Left lung (tissue), 10 donors: ENCODE data around the gene SLC22A4. TPM values are rescaled to one million over a fixed set of nuclear protein-coding genes. Genes with fewer than 3 reads are reported as not detected.
A peak's percentile ranks its signal among the peaks of the same experiment; 100 is the strongest.

Experiments used
- ATAC-seq: fragments of 200-7000 bp; cut with Tn5 transposase; one replicate; pipeline ENCODE4 v1.9.1; 2020; ENCODE audit warnings: moderate library complexity
- DNase-seq, 4 donors: peaks; one replicate each; pipeline ENCODE4 v3.0.0-alpha.2; 2013 to 2020
- H3K27ac ChIP-seq, 2 donors: fragments of 200-600 bp; sonication (generic) in 1 of 2; one replicate each; pipeline versions ENCODE4 v1.5.0 to v1.8.0; 2020 to 2021
- H3K27me3 ChIP-seq, 2 donors: fragments of 200-600 bp; sonication (generic) in 1 of 2; one replicate each; pipeline versions ENCODE4 v1.5.0 to v1.8.0; 2020 to 2021
- H3K36me3 ChIP-seq, 2 donors: fragments of 200-600 bp; sonication (generic) in 1 of 2; one replicate each; pipeline versions ENCODE4 v1.5.0 to v1.8.0; 2020 to 2021
- H3K4me1 ChIP-seq, 2 donors: fragments of 200-600 bp; one replicate each; pipeline ENCODE4 v1.8.0; 2021
- H3K4me3 ChIP-seq, 2 donors: fragments of 200-600 bp; sonication (generic) in 1 of 2; one replicate each; pipeline versions ENCODE4 v1.5.0 to v1.8.0; 2020 to 2021; ENCODE audit warnings: mild to moderate bottlenecking in 1 of 2
- H3K9me3 ChIP-seq, 2 donors: fragments of 200-600 bp; sonication (generic) in 1 of 2; one replicate each; pipeline versions ENCODE4 v1.5.0 to v1.8.0; 2020 to 2021
- intact Hi-C, 2 donors: fragments of 100-400 bp; cut with DNase I; formaldehyde crosslinking; loops; one replicate each; pipeline versions ENCODE4 v1.11.2 to v1.14.2; 2022
- polyA plus RNA-seq, 6 donors: library from polyadenylated mRNA; unstranded; fragments of 120-200 nt; gene quantifications; one replicate each; pipeline ENCODE4 v1.2.1, GENCODE V29; 2013; ENCODE audit not compliant: insufficient read length in 6 of 6
- total RNA-seq, 2 donors: library from RNA; stranded (reverse); fragmentation: NEBNext Ultra II Directional; extraction: Animal tissue kit (Norgen Biotek cat#: 25700); gene quantifications; one replicate each; pipeline ENCODE4 v1.2.1, GENCODE V29; 2021
- TF ChIP-seq, protein P1 (sequence below), 2 donors: fragments of 200-600 bp; sonication (generic) in 1 of 2; IDR thresholded peaks; one replicate each; pipeline versions ENCODE4 v1.5.0 to v1.8.0; 2021; ENCODE audit warnings: antibody characterized with exemption in 2 of 2
- donor health status: DM: no; HTN: yes; CAD: no.
- donor health status: DM: no; HTN: no; CAD: no.

SLC22A4 gene
- total and polyA plus RNA-seq, 8 donors: 1.0 to 10.3 (median 3.4) TPM

DNA sequence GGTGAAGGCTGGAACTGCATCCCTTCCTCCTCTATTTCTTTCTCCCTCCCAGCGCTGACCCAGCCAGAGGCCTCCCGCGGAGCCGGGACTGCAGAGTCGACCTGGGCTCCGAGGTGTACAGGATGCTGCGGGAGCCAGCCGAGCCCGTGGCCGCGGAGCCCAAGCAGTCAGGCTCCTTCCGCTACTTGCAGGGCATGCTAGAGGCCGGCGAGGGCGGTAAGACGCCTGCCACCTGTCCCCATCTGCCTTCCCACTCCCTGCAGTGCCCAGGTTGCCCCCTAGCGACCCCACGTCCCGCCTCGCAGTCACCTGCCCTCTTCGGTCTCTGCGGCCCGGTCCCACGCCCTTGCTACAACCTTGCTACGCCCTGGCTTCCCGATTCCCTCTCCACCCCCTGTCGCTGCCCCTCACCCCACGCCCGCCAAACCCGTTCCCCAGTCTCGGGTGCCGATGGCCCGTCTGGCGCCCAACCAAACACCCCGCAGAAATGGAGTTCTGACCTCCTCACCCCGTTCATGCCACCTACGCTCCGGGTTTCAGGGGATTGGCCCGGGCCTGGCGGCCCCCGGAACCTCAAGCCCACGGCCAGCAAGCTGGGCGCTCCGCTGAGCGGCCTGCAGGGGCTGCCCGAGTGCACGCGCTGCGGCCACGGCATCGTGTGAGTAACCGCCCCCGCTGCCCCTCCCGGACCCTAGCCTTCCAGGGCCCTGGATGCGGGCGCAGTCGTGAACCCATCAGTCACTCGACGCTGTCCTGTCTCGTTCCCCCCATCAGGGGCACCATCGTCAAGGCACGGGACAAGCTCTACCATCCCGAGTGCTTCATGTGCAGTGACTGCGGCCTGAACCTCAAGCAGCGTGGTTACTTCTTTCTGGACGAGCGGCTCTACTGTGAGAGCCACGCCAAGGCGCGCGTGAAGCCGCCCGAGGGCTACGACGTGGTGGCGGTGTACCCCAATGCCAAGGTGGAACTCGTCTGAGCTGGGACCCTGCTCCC, 22.6 kb upstream of the SLC22A4 start:
- H3K27ac ChIP-seq: no peak overlapping the region
- TF ChIP-seq, protein P1, sequence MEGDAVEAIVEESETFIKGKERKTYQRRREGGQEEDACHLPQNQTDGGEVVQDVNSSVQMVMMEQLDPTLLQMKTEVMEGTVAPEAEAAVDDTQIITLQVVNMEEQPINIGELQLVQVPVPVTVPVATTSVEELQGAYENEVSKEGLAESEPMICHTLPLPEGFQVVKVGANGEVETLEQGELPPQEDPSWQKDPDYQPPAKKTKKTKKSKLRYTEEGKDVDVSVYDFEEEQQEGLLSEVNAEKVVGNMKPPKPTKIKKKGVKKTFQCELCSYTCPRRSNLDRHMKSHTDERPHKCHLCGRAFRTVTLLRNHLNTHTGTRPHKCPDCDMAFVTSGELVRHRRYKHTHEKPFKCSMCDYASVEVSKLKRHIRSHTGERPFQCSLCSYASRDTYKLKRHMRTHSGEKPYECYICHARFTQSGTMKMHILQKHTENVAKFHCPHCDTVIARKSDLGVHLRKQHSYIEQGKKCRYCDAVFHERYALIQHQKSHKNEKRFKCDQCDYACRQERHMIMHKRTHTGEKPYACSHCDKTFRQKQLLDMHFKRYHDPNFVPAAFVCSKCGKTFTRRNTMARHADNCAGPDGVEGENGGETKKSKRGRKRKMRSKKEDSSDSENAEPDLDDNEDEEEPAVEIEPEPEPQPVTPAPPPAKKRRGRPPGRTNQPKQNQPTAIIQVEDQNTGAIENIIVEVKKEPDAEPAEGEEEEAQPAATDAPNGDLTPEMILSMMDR (IDR thresholded peaks at IDR 0.05): no peak
- H3K27me3 ChIP-seq: peaks cover 0 to 13% of the 10 kb centered on the region in 2 donors
- ATAC-seq (peak; percentile 7), DNase-seq (peak in 1 of 4 donors; percentile 82)
- intact Hi-C loops: no loop called here
- no peaks in the 10 kb centered on the region for H3K9me3 ChIP-seq
- no peaks in the 10 kb centered on the region for H3K36me3 ChIP-seq
- peak overlapping the region in 1 of 2 donors; percentile 6 for H3K4me3 ChIP-seq
- H3K4me1 ChIP-seq: peaks cover 0 to 5% of the 10 kb centered on the region in 2 donors

DNA sequence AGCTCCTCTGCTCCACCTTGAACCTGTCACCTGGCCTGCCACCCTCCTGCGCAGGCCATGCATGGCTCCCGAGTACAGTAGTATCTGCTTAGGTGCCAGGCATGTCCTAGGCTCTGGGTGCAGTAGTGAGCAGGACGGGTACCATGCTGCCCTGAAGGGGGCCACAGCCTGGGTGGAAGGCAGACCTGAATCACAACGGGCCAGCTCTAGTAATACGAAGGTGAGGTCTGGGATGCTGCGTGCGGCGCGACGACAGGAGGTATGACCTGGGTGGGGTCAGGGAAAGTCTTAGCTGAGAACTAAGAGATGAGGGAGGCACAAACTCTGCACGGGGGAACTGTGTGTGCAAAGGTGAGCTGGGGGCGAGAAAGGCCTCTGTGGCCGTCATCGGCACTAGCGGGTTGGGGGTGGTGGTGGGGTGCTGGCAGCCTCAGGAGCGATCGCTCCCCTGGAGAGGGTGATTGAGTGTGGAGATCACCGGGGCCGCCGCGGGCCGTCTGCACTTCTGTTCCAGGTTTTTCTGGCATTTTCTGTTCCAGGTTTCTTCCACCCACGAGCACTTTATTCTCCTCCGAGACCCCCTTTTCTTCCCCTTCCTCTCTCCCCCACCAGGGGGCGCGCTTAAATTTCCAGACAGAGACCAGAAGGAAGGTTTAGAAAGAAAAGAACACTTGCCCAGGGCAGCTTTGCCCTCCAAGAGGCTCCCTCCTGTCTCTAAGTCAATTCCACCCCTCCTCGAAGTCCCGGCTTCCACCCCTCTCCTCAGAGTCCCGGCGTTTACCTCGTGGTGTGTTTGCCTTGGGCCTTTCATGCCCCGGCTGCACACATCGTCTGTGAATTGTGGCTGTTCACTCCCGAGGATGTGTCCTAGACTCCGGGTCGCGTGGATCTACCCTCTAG, 21.6 kb upstream of the SLC22A4 start:
- ATAC-seq (peak; percentile 67), DNase-seq (peak in 1 of 4 donors; percentile 61)
- Histone ChIP-seq H3K4me3 (no peak overlapping the region), H3K36me3 (no peaks in the 10 kb centered on the region), H3K27ac (no peak overlapping the region), H3K9me3 (no peaks in the 10 kb centered on the region), H3K4me1 (peaks cover 0 to 5% of the 10 kb centered on the region in 2 donors), H3K27me3 (peaks cover 0 to 13% of the 10 kb centered on the region in 2 donors)
- TF ChIP-seq, protein P1 (IDR thresholded peaks at IDR 0.05): peak; percentile 80 to 91
- intact Hi-C loops: no loop called here

DNA sequence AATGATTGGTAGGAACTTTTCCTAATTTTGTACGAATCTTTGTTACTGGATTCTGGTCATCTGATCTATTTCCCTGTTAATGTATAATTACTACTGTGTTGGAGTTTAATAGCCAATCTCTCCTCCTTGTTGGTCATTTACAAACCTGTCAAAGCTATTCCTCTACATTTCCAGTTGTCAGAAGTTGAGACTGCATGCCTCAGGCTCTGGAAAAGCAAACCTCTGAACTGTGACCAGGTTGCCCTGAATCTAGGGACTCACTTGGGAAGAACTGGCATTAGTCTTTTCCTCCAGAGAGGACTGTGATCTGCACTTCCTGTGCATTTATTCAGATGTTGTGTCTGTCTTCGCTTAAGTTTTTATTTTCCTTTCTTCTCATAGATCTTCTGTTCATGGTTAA, 20.6 kb upstream of the SLC22A4 start:
- DNase-seq (no peak), ATAC-seq (no peak)
- H3K4me1 ChIP-seq: peaks cover 0 to 5% of the 10 kb centered on the region in 2 donors
- H3K4me3 ChIP-seq: no peak overlapping the region
- no peaks in the 10 kb centered on the region for H3K9me3 ChIP-seq
- H3K36me3 ChIP-seq: no peaks in the 10 kb centered on the region
- intact Hi-C loops: no loop called here
- TF ChIP-seq, protein P1 (IDR thresholded peaks at IDR 0.05): no peak
- H3K27me3 ChIP-seq: peaks cover 0 to 13% of the 10 kb centered on the region in 2 donors
- no peak overlapping the region for H3K27ac ChIP-seq

DNA sequence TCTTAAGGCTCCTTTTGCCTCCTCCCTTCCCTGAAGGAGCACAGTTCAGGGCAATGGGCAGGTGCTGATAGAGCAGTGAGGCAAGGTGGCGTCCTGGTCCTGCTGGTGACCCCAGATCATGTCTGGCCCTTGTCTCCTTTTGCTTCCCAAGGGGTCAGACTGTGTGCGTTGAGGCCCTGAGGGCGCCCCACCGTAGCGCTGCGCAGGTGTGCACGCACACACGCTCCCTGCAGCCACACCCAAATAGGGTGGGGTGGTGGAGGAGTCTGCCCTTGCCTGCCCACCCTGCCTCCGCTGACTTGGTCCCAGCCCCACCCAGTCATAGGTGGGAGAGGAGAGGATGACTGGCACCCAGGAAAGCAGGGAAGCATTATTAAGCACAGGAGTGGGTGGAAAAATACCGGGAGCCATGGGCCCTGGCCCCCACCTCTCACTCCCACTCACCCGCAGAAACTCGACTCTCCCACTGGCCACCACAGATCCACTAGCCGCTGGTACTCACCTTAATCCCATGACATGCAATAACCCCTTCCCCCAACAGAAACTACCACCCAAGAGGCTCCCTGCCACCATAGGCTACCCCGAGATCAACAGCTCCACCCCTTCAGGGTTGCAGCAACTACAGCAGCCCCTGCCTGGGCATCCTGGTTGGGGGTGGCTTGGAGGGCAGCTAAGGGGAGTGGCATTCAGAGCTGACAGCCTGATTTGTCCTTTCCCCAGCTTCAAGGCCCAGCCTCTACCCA, 20.0 kb upstream of the SLC22A4 start:
- TF ChIP-seq, protein P1 (IDR thresholded peaks at IDR 0.05): no peak

More for the DNA sequence above, 20.0 kb upstream of the SLC22A4 start:
- H3K27me3 ChIP-seq: peaks cover 0 to 13% of the 10 kb centered on the region in 2 donors
- no peak for DNase-seq
- no peaks in the 10 kb centered on the region for H3K36me3 ChIP-seq
- intact Hi-C loops: no loop called here
- no peaks in the 10 kb centered on the region for H3K9me3 ChIP-seq
- peaks cover 0 to 5% of the 10 kb centered on the region in 2 donors for H3K4me1 ChIP-seq
- no peak overlapping the region for H3K27ac ChIP-seq
- no peak for ATAC-seq
- no peak overlapping the region for H3K4me3 ChIP-seq
